Keratinocyte (primary cell): Measurements from ENCODE around the gene FANCC. TPM values are rescaled to one million over a fixed set of nuclear protein-coding genes. Genes with fewer than 3 reads are reported as not detected.
A peak's percentile ranks its signal among the peaks of the same experiment; 100 is the strongest.

Source experiments
- DNase-seq: peaks from one replicate; pipeline ENCODE4 v3.0.0-alpha.2; 2011; ENCODE audit warnings: low read depth, missing footprints, low spot score
- FAIRE-seq: peaks from 2 replicates; lab custom pipeline; 2011; peaks lifted over from hg19 to GRCh38; lab: Jason Lieb, UNC
- H2AFZ ChIP-seq: 2 replicates; pipeline ENCODE4 v1.6.0; 2012; ENCODE audit warnings: low read length, control low read depth, inconsistent platforms; ENCODE audit not compliant: control insufficient read depth
- H3K27ac ChIP-seq: 2 replicates; pipeline ENCODE4 v1.5.1; 2011; ENCODE audit warnings: low read length; ENCODE audit not compliant: control insufficient read depth, insufficient read depth
- H3K27me3 ChIP-seq: 3 replicates; pipeline ENCODE4 v1.6.0; 2011; ENCODE audit warnings: low read length; ENCODE audit not compliant: control insufficient read depth, insufficient read depth; ENCODE audit errors: extremely low read depth
- H3K36me3 ChIP-seq, 2 experiments: 2 replicates in 1 of 2; 3 replicates in 1 of 2; pipeline ENCODE4 v1.5.1; 2011; ENCODE audit warnings: low read length in 2 of 2, mild to moderate bottlenecking in 1 of 2; ENCODE audit not compliant: control insufficient read depth in 2 of 2, insufficient read depth in 2 of 2; ENCODE audit errors: extremely low read depth in 1 of 2
- H3K4me1 ChIP-seq: 3 replicates; pipeline ENCODE4 v1.5.1; 2011; ENCODE audit warnings: low read length; ENCODE audit not compliant: control insufficient read depth, insufficient read depth; ENCODE audit errors: extremely low read depth
- H3K4me2 ChIP-seq: 3 replicates; pipeline ENCODE4 v1.6.0; 2011; ENCODE audit warnings: low read depth, low read length; ENCODE audit not compliant: control insufficient read depth, insufficient read depth; ENCODE audit errors: extremely low read depth
- H3K4me3 ChIP-seq, 3 experiments: fragments of 200-600 bp in 1 of 3; sonication (generic) in 1 of 3; 2 replicates in 2 of 3; 3 replicates in 1 of 3; pipeline ENCODE4 v1.5.1; 2011 to 2016; ENCODE audit warnings: low read length in 3 of 3, mild to moderate bottlenecking in 3 of 3, control low read depth in 2 of 3, inconsistent platforms in 1 of 3, low read depth in 1 of 3, mixed read lengths in 1 of 3, mixed run types in 1 of 3, moderate library complexity in 1 of 3; ENCODE audit not compliant: control insufficient read depth in 2 of 3, insufficient read depth in 2 of 3; ENCODE audit errors: extremely low read depth in 1 of 3
- H3K79me2 ChIP-seq: 2 replicates; pipeline ENCODE4 v1.6.0; 2012; ENCODE audit warnings: low read length; ENCODE audit not compliant: control insufficient read depth, insufficient read depth
- H3K9ac ChIP-seq: 3 replicates; pipeline ENCODE4 v1.6.0; 2011; ENCODE audit warnings: low read length; ENCODE audit not compliant: control insufficient read depth, insufficient read depth; ENCODE audit errors: extremely low read depth
- H3K9me1 ChIP-seq: 3 replicates; pipeline ENCODE4 v1.6.0; 2011; ENCODE audit warnings: low read length; ENCODE audit not compliant: control insufficient read depth, insufficient read depth; ENCODE audit errors: extremely low read depth
- H3K9me3 ChIP-seq: 2 replicates; pipeline ENCODE4 v1.5.1; 2012; ENCODE audit warnings: low read depth, low read length; ENCODE audit not compliant: control insufficient read depth
- H4K20me1 ChIP-seq: 3 replicates; pipeline ENCODE4 v1.6.0; 2011; ENCODE audit warnings: low read length; ENCODE audit not compliant: control insufficient read depth, insufficient read depth; ENCODE audit errors: extremely low read depth
- CTCF ChIP-seq, 3 experiments: IDR thresholded peaks in 1 of 3; conservative IDR thresholded peaks in 1 of 3; optimal IDR thresholded peaks in 1 of 3; 2 replicates in 2 of 3; 3 replicates in 1 of 3; pipeline versions ENCODE3 to v1.5.1; 2011; ENCODE audit warnings: low read length in 3 of 3, mild to moderate bottlenecking in 3 of 3, moderate library complexity in 2 of 3, control low read depth in 1 of 3, inconsistent platforms in 1 of 3; ENCODE audit not compliant: insufficient read depth in 2 of 3; ENCODE audit errors: extremely low read depth in 1 of 3
- EZH2 ChIP-seq: IDR thresholded peaks from one replicate; pipeline ENCODE4 v1.6.1; 2012; ENCODE audit warnings: inconsistent platforms, mild to moderate bottlenecking, low read length, moderate library complexity
- dilution Hi-C: fragments of 300-500 bp; cut with MboI; formaldehyde crosslinking; loops from one replicate; pipeline ENCODE4 v1.7.0; 2020; ENCODE audit warnings: low sequenced_read_pairs; ENCODE audit not compliant: extremely low pct_ligation_motif_present
- polyA plus RNA-seq, 5 experiments: library from polyadenylated mRNA; depleted of rRNA in 3 of 5; stranded (reverse) in 3 of 5; stranded (forward) in 1 of 5; unstranded in 1 of 5; fragments of >200 nt; gene quantifications; 1 replicate in 1 of 5; 2 replicates in 3 of 5; 3 replicates in 1 of 5; pipeline versions ENCODE4 v1.2.1 to v1.2.3, GENCODE V29; 2011 to 2012; ENCODE audit warnings: missing spikeins in 2 of 5, low read depth in 1 of 5, low replicate concordance in 1 of 5

Gene FANCC
- polyA plus RNA-seq, 1 donor (not counting 4 experiments of a cell fraction or from before 2014, with no cell fraction given): 8.3 TPM

- no peaks in the 10 kb centered on the region for H3K9me3 ChIP-seq
- no peak overlapping the region for H3K9ac ChIP-seq
- TF ChIP-seq CTCF (optimal IDR thresholded peaks at IDR 0.05 in 1 of 3, IDR thresholded peaks at IDR 0.05 in 1 of 3, conservative IDR thresholded peaks at IDR 0.05 in 1 of 3; ENCODE audit: extremely low read depth in 1 of 3, insufficient read depth in 2 of 3, low read length in 3 of 3): no peak
- no peak for TF ChIP-seq EZH2
- peaks cover 5 to 10% of the 10 kb centered on the region in 2 experiments for H3K36me3 ChIP-seq
- peaks cover 21% of the 10 kb centered on the region for H3K4me1 ChIP-seq
- no peak overlapping the region for H2AFZ ChIP-seq
- no peaks in the 10 kb centered on the region for H3K27me3 ChIP-seq
- no peak overlapping the region for H3K4me2 ChIP-seq
- no peak overlapping the region for H3K4me3 ChIP-seq
- H4K20me1 ChIP-seq: no peaks in the 10 kb centered on the region
- H3K27ac ChIP-seq: no peak overlapping the region
- FAIRE-seq (no peak), DNase-seq (no peak)
- dilution Hi-C loops: no loop called here
- H3K79me2 ChIP-seq: no peaks in the 10 kb centered on the region
- peaks cover 4% of the 10 kb centered on the region for H3K9me1 ChIP-seq
Measured at GRCh38 chr9:95093586-95093985, 223.9 kb downstream of the FANCC start.

- TF ChIP-seq CTCF (optimal IDR thresholded peaks at IDR 0.05 in 1 of 3, IDR thresholded peaks at IDR 0.05 in 1 of 3, conservative IDR thresholded peaks at IDR 0.05 in 1 of 3; ENCODE audit: extremely low read depth in 1 of 3, insufficient read depth in 2 of 3, low read length in 3 of 3): no peak
- peak overlapping the region; percentile 60 for H3K9ac ChIP-seq
- H3K9me1 ChIP-seq: peaks cover 4% of the 10 kb centered on the region
- H4K20me1 ChIP-seq: no peaks in the 10 kb centered on the region
- H3K4me3 ChIP-seq: no peak overlapping the region
- no peaks in the 10 kb centered on the region for H3K9me3 ChIP-seq
- peaks cover 5 to 16% of the 10 kb centered on the region in 2 experiments for H3K36me3 ChIP-seq
- dilution Hi-C loops: no loop called here
- H3K4me1 ChIP-seq: peaks cover 22% of the 10 kb centered on the region
- peak overlapping the region; percentile 25 for H3K4me2 ChIP-seq
- H3K27ac ChIP-seq: peak overlapping the region; percentile 70
- DNase-seq (no peak), FAIRE-seq (peak; percentile 67)
- no peaks in the 10 kb centered on the region for H3K27me3 ChIP-seq
- no peaks in the 10 kb centered on the region for H3K79me2 ChIP-seq
- no peak overlapping the region for H2AFZ ChIP-seq
Measured at GRCh38 chr9:95092262-95093072, 225.0 kb downstream of the FANCC start.
